ENCODE data around the gene EHD3.

Gene EHD3

GRCh38 chr2:31212659-31213600 is 21.0 kb upstream of the EHD3 start:
- DNase-seq (ENCODE audit: low spot score), result no peak

- DNase-seq (ENCODE audit: low spot score), result no peak
Observed at GRCh38 chr2:31213601-31214443, 20.1 kb upstream of the EHD3 start.

- DNase-seq (ENCODE audit: low spot score), result no peak
Observed at GRCh38 chr2:31214444-31214915, 19.5 kb upstream of the EHD3 start.

GRCh38 chr2:31216734-31217133 is 17.2 kb upstream of the EHD3 start:
- DNase-seq (ENCODE audit: low spot score), result no peak

GRCh38 chr2:31217465-31218200 is 16.3 kb upstream of the EHD3 start, which contains the start of gene CAPN14:
CAPN14 (minus strand) TSS chr2:31217515; CDS start chr2:31205447, 12,068 bp downstream.
- DNase-seq (ENCODE audit: low spot score), result no peak

- no peak for DNase-seq (ENCODE audit: low spot score)
Observed at GRCh38 chr2:31219131-31219969, 14.6 kb upstream of the EHD3 start.

- DNase-seq (ENCODE audit: low spot score), result no peak
Observed at GRCh38 chr2:31221544-31221943, 12.4 kb upstream of the EHD3 start.

GRCh38 chr2:31222071-31222470 is 11.9 kb upstream of the EHD3 start:
- DNase-seq (ENCODE audit: low spot score), result no peak

- DNase-seq (ENCODE audit: low spot score), result no peak
Observed at GRCh38 chr2:31223026-31223425, 10.9 kb upstream of the EHD3 start.

- no peak for DNase-seq (ENCODE audit: low spot score)
Observed at GRCh38 chr2:31223749-31224148, 10.2 kb upstream of the EHD3 start.

- DNase-seq (ENCODE audit: low spot score), result no peak
Observed at GRCh38 chr2:31226266-31226665, 7.7 kb upstream of the EHD3 start.

- no peak for DNase-seq (ENCODE audit: low spot score)
Observed at GRCh38 chr2:31227110-31227509, 6.8 kb upstream of the EHD3 start.

GRCh38 chr2:31227711-31228125 is 6.2 kb upstream of the EHD3 start:
- no peak for DNase-seq (ENCODE audit: low spot score)

- no peak for DNase-seq (ENCODE audit: low spot score)
Observed at GRCh38 chr2:31228717-31229116, 5.2 kb upstream of the EHD3 start.

GRCh38 chr2:31230751-31231150 is 3.2 kb upstream of the EHD3 start:
- DNase-seq (ENCODE audit: low spot score), result no peak

GRCh38 chr2:31231571-31232302 is 2.2 kb upstream of the EHD3 start:
- DNase-seq (ENCODE audit: low spot score), result no peak

- DNase-seq (ENCODE audit: low spot score), result no peak
Observed at GRCh38 chr2:31232586-31232985, 1.4 kb upstream of the EHD3 start.

GRCh38 chr2:31233231-31233630 is 721 bp upstream of the EHD3 start:
- DNase-seq (ENCODE audit: low spot score), result no peak

- no peak for DNase-seq (ENCODE audit: low spot score)
Observed at GRCh38 chr2:31234683-31235503, 941 bp downstream of the EHD3 start.

All from cerebellar cortex (tissue), 1 donor.